Activated T-cell treated with anti-CD3 and anti-CD28 coated beads, Interleukin-2, amount 50 U/mL, for 4 hours (primary cell): ENCODE results near the gene NOVA1. TPM values are rescaled to one million over a fixed set of nuclear protein-coding genes. Genes with fewer than 3 reads are reported as not detected.

Experiments
- ATAC-seq, 2 donors: fragments of 200-7000 bp; cut with Tn5 transposase; one replicate each; pipeline ENCODE4 v1.10.0; 2021
- DNase-seq: peaks from one replicate; pipeline ENCODE4 v3.0.0-alpha.2; 2020
- H3K27me3 Mint-ChIP-seq: one replicate; pipeline ENCODE4 v1.8.0; 2021; ENCODE audit warnings: low read depth, mixed read lengths
- H3K36me3 Mint-ChIP-seq: one replicate; pipeline ENCODE4 v1.8.0; 2022; ENCODE audit warnings: mixed read lengths; ENCODE audit not compliant: insufficient read depth
- H3K4me1 Mint-ChIP-seq: one replicate; pipeline ENCODE4 v1.8.0; 2021; ENCODE audit warnings: low read depth, mixed read lengths
- H3K4me3 Mint-ChIP-seq: one replicate; pipeline ENCODE4 v1.8.0; 2021; ENCODE audit warnings: mild to moderate bottlenecking, moderate library complexity, mixed read lengths
- H3K9me3 Mint-ChIP-seq: one replicate; pipeline ENCODE4 v1.8.0; 2021; ENCODE audit warnings: mixed read lengths
- total RNA-seq, 3 donors: library from RNA; stranded (reverse); gene quantifications; one replicate each; pipeline ENCODE4 v1.2.1, GENCODE V29; 2021

The NOVA1 gene
- total RNA-seq, 3 donors from 2014 or later: not detected

DNA sequence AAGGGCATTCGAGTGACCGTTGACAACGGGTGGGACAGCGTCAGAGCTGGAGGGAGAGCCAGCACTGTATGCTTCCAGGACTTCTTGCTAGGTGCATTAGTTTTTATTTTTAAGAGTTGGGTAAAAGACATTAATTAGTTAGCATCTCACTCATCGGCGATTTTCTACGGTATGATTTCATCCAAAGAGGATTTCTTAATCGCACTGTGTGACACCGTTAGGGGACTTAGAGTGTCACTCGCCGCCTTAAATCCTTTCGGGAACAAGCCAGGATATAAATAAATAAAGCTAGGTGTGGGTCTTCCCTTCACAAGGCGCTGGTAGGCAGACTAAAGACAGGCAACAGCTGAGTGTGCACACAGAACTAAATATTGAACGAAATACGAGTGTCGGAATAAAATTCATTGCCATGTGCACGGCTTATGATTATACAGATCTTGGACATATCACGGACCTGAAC lies 869 bp upstream of the NOVA1 start:
- Mint-ChIP-seq H3K9me3 (peaks cover 3% of the 10 kb centered on the region), H3K4me1 (no peaks in the 10 kb centered on the region), H3K27me3 (peaks cover 32% of the 10 kb centered on the region), H3K4me3 (no peak overlapping the region), H3K36me3 (no peaks in the 10 kb centered on the region)
- ATAC-seq (no peak), DNase-seq (no peak)

DNA sequence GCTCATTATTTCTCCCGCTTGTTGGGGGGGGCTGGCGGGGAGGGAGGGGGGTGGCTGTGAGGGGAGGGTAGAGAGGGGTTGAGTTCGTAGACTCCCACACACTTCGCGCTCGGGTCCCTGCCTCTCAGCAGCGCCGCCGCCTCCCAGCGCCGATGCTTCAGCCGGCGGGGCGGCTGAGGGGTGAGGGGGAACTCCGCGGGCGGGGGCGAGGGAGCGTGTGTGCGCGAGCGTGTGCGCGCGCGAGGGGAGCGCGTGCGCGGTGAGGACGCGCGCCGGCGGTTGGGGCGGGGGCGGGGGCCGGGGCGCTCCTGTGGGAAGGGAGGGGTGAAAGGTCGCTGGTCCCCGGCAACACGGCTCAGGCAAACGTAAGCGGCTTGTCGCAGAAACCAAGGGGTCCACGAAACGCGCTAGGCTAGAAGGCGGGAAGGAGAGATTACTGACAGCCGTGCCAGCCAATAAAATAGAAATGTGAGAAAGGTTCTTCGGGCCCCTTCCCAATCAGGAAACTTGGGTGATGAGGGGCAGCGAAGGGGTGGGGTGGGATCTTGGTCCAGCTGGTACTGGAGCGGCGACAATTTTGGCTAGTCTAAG lies 343 bp upstream of the NOVA1 start:
- Mint-ChIP-seq H3K9me3 (peaks cover 3% of the 10 kb centered on the region), H3K4me1 (no peaks in the 10 kb centered on the region), H3K27me3 (peaks cover 32% of the 10 kb centered on the region), H3K4me3 (no peak overlapping the region), H3K36me3 (no peaks in the 10 kb centered on the region)
- ATAC-seq (peak; percentile 59 to 60), DNase-seq (peak; percentile 4)

GRCh38 chr14:26597071-26597588 lies 703 bp downstream of the NOVA1 start:
- Mint-ChIP-seq H3K27me3 (peaks cover 32% of the 10 kb centered on the region), H3K36me3 (no peaks in the 10 kb centered on the region), H3K9me3 (peaks cover 3% of the 10 kb centered on the region), H3K4me3 (no peak overlapping the region), H3K4me1 (no peaks in the 10 kb centered on the region)
- ATAC-seq (no peak), DNase-seq (no peak)

- no peak for ATAC-seq
Measured at GRCh38 chr14:26596543-26597061, 1.2 kb downstream of the NOVA1 start.

DNA sequence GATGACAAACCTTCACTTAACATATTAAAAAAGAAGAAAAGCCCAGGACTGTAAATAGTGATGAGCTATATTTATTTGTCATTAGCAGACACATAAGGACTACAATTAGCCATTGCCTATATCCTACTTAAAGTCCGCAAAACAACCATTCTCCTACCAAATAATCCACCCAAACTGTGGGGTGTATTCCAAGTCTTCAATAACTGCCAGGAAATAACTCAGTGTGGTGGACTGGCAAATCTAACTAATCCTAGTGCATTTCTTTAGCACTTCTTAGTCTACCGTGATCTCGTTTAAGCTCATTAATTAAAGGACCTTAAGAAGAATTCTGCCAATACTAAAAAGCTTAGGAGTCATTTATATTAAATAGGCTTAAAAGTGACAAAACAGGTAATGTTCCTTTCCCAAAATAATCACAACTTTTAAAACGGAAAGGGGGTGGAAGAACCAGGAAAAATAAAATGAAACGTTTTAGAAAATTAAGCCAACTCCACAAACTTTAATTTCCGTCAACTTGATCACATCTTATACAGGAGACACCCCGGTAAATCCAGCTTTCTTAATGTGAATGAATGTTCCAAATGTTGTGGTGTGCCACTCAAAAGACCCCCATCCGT lies 1.8 kb downstream of the NOVA1 start:
- H3K36me3 Mint-ChIP-seq: no peaks in the 10 kb centered on the region
- no peaks in the 10 kb centered on the region for H3K4me1 Mint-ChIP-seq
- H3K9me3 Mint-ChIP-seq: peaks cover 3% of the 10 kb centered on the region
- ATAC-seq: no peak
- DNase-seq: no peak
- no peak overlapping the region for H3K4me3 Mint-ChIP-seq
- peaks cover 32% of the 10 kb centered on the region for H3K27me3 Mint-ChIP-seq

More at GRCh38 chr14:26596543-26597061, 1.2 kb downstream of the NOVA1 start:
- Mint-ChIP-seq H3K9me3 (peaks cover 3% of the 10 kb centered on the region), H3K27me3 (peaks cover 32% of the 10 kb centered on the region), H3K4me3 (no peak overlapping the region), H3K4me1 (no peaks in the 10 kb centered on the region), H3K36me3 (no peaks in the 10 kb centered on the region)
- no peak for DNase-seq

DNA sequence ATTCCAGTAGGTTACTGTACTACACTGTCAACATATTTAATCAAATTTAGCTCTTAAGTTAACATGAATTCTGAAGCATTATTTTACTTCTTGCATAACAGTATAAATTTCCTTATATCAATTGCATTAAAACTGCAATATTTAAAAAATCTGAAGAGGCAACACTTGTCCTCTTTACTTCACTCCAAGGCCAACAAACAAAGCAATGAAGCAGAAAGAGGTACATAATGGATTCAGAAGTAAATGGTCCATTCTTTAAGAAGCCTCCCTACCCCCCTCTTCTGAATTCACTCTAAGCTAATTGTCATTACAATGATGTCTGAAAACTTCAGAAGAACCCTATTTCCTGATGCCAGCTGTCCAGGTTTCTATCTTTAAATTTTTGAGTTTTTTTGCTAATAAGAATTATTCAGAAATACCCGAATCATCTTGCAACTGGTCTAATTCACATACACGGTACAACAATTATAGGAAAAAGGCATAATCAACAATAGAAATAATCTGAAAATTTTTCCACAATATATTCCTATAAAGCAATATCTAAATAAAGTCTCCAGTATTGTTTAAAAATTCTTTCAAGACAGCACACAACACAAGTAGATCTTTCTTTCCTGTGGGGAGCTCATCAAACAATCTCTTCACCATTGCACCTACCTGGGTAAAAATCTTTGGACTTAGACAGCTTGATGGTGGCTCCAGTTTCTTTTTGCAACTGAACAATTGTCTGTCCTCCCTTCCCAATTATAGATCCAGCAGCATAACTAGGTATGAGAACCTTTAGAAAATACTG lies 2.9 kb downstream of the NOVA1 start:
- H3K4me3 Mint-ChIP-seq: no peak overlapping the region
- H3K27me3 Mint-ChIP-seq: peaks cover 31% of the 10 kb centered on the region
- peaks cover 2% of the 10 kb centered on the region for H3K9me3 Mint-ChIP-seq
- no peaks in the 10 kb centered on the region for H3K4me1 Mint-ChIP-seq
- no peaks in the 10 kb centered on the region for H3K36me3 Mint-ChIP-seq
- ATAC-seq: no peak
- DNase-seq: no peak

- no peaks in the 10 kb centered on the region for H3K4me1 Mint-ChIP-seq
- no peak for ATAC-seq
- H3K9me3 Mint-ChIP-seq: no peaks in the 10 kb centered on the region
- H3K4me3 Mint-ChIP-seq: no peak overlapping the region
- no peaks in the 10 kb centered on the region for H3K36me3 Mint-ChIP-seq
- peaks cover 23% of the 10 kb centered on the region for H3K27me3 Mint-ChIP-seq
- DNase-seq: no peak
Measured at GRCh38 chr14:26594148-26594547, 3.7 kb downstream of the NOVA1 start.

DNA sequence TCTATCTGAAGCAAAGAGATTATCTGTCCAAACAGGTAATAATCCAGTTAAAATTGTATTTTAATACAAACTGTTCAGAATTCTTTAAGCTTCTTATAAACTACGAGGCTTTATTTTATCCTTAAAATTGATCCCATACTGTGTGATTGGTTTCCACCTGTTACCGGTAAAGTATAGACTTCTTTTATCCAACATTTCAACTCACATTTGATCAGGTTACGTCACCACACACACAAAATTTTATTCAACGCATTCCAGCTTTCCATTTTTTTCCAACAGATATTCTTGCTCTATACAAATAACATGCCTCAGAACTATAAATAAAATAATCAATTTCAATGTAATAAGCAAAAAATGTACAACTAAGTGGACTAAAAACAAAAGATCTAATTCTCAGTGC lies 4.5 kb downstream of the NOVA1 start:
- no peaks in the 10 kb centered on the region for H3K9me3 Mint-ChIP-seq

DNA sequence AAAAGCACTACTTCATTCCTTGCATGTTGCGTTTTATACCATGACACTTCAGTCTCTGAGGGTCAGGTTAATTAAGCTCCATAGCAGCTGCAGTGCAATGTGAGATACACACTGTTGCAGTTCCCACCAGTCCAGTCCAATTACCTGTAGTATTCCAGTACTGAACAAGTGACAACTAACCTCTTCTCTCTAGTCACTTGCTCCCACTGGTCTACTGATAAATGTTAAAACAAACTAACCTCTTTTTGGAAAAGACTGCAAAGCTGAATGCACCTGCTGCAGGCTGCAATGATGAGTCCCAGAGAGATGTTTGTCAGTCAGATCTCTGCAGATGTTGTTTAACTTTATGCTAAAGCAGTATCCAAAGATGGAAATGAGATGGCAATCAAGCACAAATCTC lies 7.9 kb downstream of the NOVA1 start:
- no peaks in the 10 kb centered on the region for H3K27me3 Mint-ChIP-seq
- H3K36me3 Mint-ChIP-seq: no peaks in the 10 kb centered on the region
- ATAC-seq (no peak), DNase-seq (no peak)
- H3K4me1 Mint-ChIP-seq: no peaks in the 10 kb centered on the region
- no peaks in the 10 kb centered on the region for H3K9me3 Mint-ChIP-seq
- no peak overlapping the region for H3K4me3 Mint-ChIP-seq

More for the DNA sequence above, 4.5 kb downstream of the NOVA1 start:
- H3K27me3 Mint-ChIP-seq: peaks cover 15% of the 10 kb centered on the region
- H3K36me3 Mint-ChIP-seq: no peaks in the 10 kb centered on the region
- no peak for ATAC-seq
- DNase-seq: no peak
- no peak overlapping the region for H3K4me3 Mint-ChIP-seq
- no peaks in the 10 kb centered on the region for H3K4me1 Mint-ChIP-seq

- ATAC-seq (no peak), DNase-seq (no peak)
- Mint-ChIP-seq H3K4me1 (no peaks in the 10 kb centered on the region), H3K9me3 (peaks cover 15% of the 10 kb centered on the region), H3K27me3 (no peaks in the 10 kb centered on the region), H3K4me3 (no peak overlapping the region), H3K36me3 (no peaks in the 10 kb centered on the region)
Measured at GRCh38 chr14:26577711-26578110, 20.1 kb downstream of the NOVA1 start.

DNA sequence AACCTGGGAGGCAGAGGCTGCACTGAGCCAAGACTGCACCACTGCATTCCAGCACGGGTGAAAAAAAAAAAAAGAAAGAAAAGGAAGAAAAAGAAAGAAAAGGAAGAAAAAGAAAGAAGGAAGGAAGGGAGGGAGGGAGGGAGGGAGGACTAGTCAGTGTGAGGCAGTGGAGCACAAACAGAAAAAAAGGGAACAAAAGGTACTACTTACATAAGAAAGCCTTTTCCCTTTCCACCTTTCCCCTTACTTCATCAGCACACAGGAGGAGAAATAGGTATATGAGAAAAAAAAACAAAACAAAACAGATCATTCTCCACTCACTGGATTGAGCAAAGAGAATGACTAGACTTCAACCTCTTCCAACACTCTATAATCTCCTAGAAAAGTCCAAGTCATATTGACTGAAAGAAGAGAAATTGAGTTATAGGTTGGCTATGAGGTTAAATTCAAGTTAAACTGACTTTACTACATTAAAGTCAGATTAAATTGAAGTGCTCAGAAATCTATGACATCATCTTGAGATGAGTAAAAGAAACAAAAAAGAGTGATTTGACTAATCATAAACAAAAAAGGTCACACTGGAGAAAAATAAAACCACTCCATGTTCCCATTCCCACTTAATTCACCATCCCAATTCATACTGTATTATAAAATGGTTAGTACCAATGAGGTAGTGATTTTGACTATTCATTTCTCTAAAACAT lies 43.6 kb downstream of the NOVA1 start:
- Mint-ChIP-seq H3K9me3 (peaks cover 14% of the 10 kb centered on the region), H3K4me3 (no peak overlapping the region), H3K36me3 (no peaks in the 10 kb centered on the region), H3K4me1 (no peaks in the 10 kb centered on the region), H3K27me3 (no peaks in the 10 kb centered on the region)
- DNase-seq: no peak
- ATAC-seq: no peak

DNA sequence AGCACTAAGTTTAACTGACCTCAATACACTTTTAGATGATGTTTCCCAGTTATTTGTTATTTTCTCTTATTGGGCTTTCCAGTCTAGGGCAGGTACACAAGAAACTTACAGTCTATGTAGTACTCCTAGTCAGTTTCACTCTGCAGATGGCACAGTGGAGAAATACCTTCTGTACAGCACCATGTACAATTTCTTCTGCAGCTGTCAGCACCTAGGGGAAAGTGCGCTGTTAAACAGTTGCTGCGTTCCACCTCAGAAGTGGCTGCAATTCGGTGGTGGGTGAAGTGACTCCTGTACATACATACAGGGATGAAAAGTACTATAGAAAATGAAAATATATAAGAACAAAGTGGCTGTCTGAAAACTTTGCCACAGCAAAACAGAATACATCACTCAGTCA lies 48.3 kb downstream of the NOVA1 start:
- DNase-seq (no peak), ATAC-seq (no peak)
- no peaks in the 10 kb centered on the region for H3K36me3 Mint-ChIP-seq
- no peaks in the 10 kb centered on the region for H3K27me3 Mint-ChIP-seq
- H3K4me3 Mint-ChIP-seq: no peak overlapping the region
- H3K4me1 Mint-ChIP-seq: no peaks in the 10 kb centered on the region
- H3K9me3 Mint-ChIP-seq: peaks cover 4% of the 10 kb centered on the region

DNA sequence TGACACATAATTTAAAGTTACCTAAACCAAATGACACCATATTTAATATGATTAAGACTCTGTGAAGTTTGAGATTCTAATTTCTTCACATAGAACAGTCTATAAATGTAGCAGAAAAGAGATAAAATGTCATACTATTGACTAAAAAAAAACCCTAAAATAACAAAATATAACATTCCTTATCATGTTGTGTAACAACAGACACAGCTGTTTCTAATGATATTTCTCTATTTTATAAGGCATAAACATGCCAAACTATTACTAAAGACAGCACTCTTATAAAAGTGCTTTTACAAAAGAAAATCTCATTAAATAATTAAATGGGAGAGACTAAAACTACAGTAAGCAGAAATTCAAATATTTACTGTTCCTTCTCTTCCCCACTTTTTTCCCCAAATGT lies 49.4 kb downstream of the NOVA1 start:
- Mint-ChIP-seq H3K4me3 (no peak overlapping the region), H3K9me3 (peaks cover 10% of the 10 kb centered on the region), H3K36me3 (no peaks in the 10 kb centered on the region), H3K27me3 (no peaks in the 10 kb centered on the region), H3K4me1 (no peaks in the 10 kb centered on the region)
- ATAC-seq (no peak), DNase-seq (no peak)

DNA sequence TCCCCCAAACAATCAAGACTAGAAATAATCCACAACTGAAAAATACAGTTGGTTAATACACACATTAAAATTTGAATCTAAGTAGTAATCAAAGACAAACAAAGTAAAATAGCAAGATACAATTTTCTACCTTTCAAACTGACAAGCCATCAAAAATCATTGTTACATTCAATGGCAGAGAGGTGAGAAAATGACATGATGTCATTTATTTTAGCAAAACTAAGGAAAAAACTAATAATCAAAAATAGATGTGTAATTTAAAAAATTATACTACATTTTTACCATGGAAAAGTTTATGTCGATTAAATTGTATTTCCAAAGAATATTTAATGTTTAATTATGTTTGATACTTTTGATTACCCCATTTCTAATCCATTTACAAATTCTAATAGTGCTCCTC lies 59.7 kb downstream of the NOVA1 start:
- Mint-ChIP-seq H3K4me1 (no peaks in the 10 kb centered on the region), H3K36me3 (no peaks in the 10 kb centered on the region), H3K27me3 (no peaks in the 10 kb centered on the region), H3K4me3 (no peak overlapping the region), H3K9me3 (peaks cover 5% of the 10 kb centered on the region)
- no peak for ATAC-seq
- DNase-seq: no peak
